Ascending aorta (tissue), 2 donors: ENCODE results near the gene LMCD1. TPM values are rescaled to one million over a fixed set of nuclear protein-coding genes. Genes with fewer than 3 reads are reported as not detected.

ENCODE experiments used
- DNase-seq, 2 donors: peaks; one replicate each; pipeline ENCODE4 v3.0.0-alpha.2; 2019; ENCODE audit warnings: low spot score in 2 of 2
- H3K27ac ChIP-seq, 2 donors: fragments of 200-600 bp; sonication (generic); one replicate each; pipeline ENCODE4 v1.5.1; 2016 to 2017; ENCODE audit warnings: mild to moderate bottlenecking in 1 of 2
- H3K27me3 ChIP-seq: fragments of 200-600 bp; sonication (generic); one replicate; pipeline ENCODE4 v1.5.1; 2017
- H3K36me3 ChIP-seq, 2 donors: fragments of 200-600 bp; sonication (generic); one replicate each; pipeline ENCODE4 v1.5.1; 2016
- H3K4me1 ChIP-seq, 2 donors: fragments of 200-600 bp; sonication (generic); one replicate each; pipeline ENCODE4 v1.5.1; 2016 to 2017; ENCODE audit warnings: mild to moderate bottlenecking in 1 of 2
- H3K4me3 ChIP-seq, 2 donors: fragments of 200-600 bp; sonication (generic); one replicate each; pipeline ENCODE4 v1.5.1; 2016 to 2017; ENCODE audit warnings: mild to moderate bottlenecking in 1 of 2
- H3K9me3 ChIP-seq, 2 donors: fragments of 200-600 bp; sonication (generic); one replicate each; pipeline ENCODE4 v1.5.1; 2016
- CTCF ChIP-seq, 3 experiments: fragments of 200-600 bp in 2 of 3; fragments of 450-650 bp in 1 of 3; sonication (generic) in 2 of 3; IDR thresholded peaks; one replicate each; pipeline ENCODE4 v1.5.1; 2016 to 2019; ENCODE audit warnings: antibody characterized with exemption in 3 of 3, mild to moderate bottlenecking in 1 of 3, moderate library complexity in 1 of 3
- intact Hi-C: fragments of 100-400 bp; cut with DNase I; formaldehyde crosslinking; loops from one replicate; pipeline ENCODE4 v1.15.1; 2023
- total RNA-seq: library from RNA; depleted of rRNA; stranded (reverse); fragments of >200 nt; gene quantifications from one replicate; pipeline ENCODE4 v1.1.0, GENCODE V29; 2016

LMCD1 gene
- total RNA-seq, 1 donor from 2014 or later, result 634 TPM

- H3K4me3 ChIP-seq, result no peak overlapping the region
- H3K27ac ChIP-seq, result peak overlapping the region; percentile 86 to 94
- H3K4me1 ChIP-seq, result peaks cover 11 to 73% of the 10 kb centered on the region in 2 donors
- H3K27me3 ChIP-seq, result no peaks in the 10 kb centered on the region
- intact Hi-C loops, result no loop called here
- no peaks in the 10 kb centered on the region for H3K9me3 ChIP-seq
- TF ChIP-seq CTCF (IDR thresholded peaks at IDR 0.05), result no peak
- no peaks in the 10 kb centered on the region for H3K36me3 ChIP-seq
- no peak for DNase-seq
These were observed 17.0 kb upstream of the LMCD1 start for GRCh38 chr3:8484409-8485140.

- intact Hi-C loops, result no loop called here
- Histone ChIP-seq H3K4me3 (no peak overlapping the region), H3K36me3 (no peaks in the 10 kb centered on the region), H3K27me3 (no peaks in the 10 kb centered on the region), H3K27ac (peak overlapping the region; percentile 86 to 94), H3K4me1 (peaks cover 19 to 75% of the 10 kb centered on the region in 2 donors), H3K9me3 (no peaks in the 10 kb centered on the region)
- no peak for DNase-seq
- TF ChIP-seq CTCF (IDR thresholded peaks at IDR 0.05), result no peak
These were observed 16.3 kb upstream of the LMCD1 start for GRCh38 chr3:8485141-8485870.

GRCh38 chr3:8485943-8486342, 15.7 kb upstream of the LMCD1 start:
- no peaks in the 10 kb centered on the region for H3K27me3 ChIP-seq
- H3K36me3 ChIP-seq, result no peaks in the 10 kb centered on the region
- H3K4me3 ChIP-seq, result no peak overlapping the region
- no peaks in the 10 kb centered on the region for H3K9me3 ChIP-seq
- no peak for DNase-seq
- H3K27ac ChIP-seq, result peak overlapping the region; percentile 86 to 94
- TF ChIP-seq CTCF (IDR thresholded peaks at IDR 0.05), result no peak
- peaks cover 15 to 74% of the 10 kb centered on the region in 2 donors for H3K4me1 ChIP-seq
- intact Hi-C loops, result no loop called here

- no peak overlapping the region for H3K4me3 ChIP-seq
- H3K27ac ChIP-seq, result peak overlapping the region; percentile 86 to 94
- no peaks in the 10 kb centered on the region for H3K36me3 ChIP-seq
- H3K9me3 ChIP-seq, result no peaks in the 10 kb centered on the region
- intact Hi-C loops, result no loop called here
- H3K4me1 ChIP-seq, result peaks cover 15 to 74% of the 10 kb centered on the region in 2 donors
- H3K27me3 ChIP-seq, result no peaks in the 10 kb centered on the region
- no peak for TF ChIP-seq CTCF (IDR thresholded peaks at IDR 0.05)
- DNase-seq, result no peak
These were observed 15.2 kb upstream of the LMCD1 start for GRCh38 chr3:8486434-8486833.

GRCh38 chr3:8486936-8487335, 14.7 kb upstream of the LMCD1 start:
- intact Hi-C loops, result no loop called here
- Histone ChIP-seq H3K4me3 (no peak overlapping the region), H3K27me3 (no peaks in the 10 kb centered on the region), H3K9me3 (no peaks in the 10 kb centered on the region), H3K4me1 (peaks cover 15 to 76% of the 10 kb centered on the region in 2 donors), H3K27ac (peak overlapping the region; percentile 86 to 94), H3K36me3 (no peaks in the 10 kb centered on the region)
- DNase-seq, result no peak
- TF ChIP-seq CTCF (IDR thresholded peaks at IDR 0.05), result no peak
